ENCODE measurements around the gene CNST. TPM values are rescaled to one million over a fixed set of nuclear protein-coding genes. Genes with fewer than 3 reads are reported as not detected.

CNST gene
- total and polyA plus RNA-seq, 2 of the 13 experiments (the other 11 are each of a cell fraction or from before 2014, with no cell fraction given): 6.3 to 12.4 TPM

- no peak for TF ChIP-seq ZNF451 (CRISPR knock-in tag; IDR thresholded peaks at IDR 0.05)
- TF ChIP-seq, protein P1, sequence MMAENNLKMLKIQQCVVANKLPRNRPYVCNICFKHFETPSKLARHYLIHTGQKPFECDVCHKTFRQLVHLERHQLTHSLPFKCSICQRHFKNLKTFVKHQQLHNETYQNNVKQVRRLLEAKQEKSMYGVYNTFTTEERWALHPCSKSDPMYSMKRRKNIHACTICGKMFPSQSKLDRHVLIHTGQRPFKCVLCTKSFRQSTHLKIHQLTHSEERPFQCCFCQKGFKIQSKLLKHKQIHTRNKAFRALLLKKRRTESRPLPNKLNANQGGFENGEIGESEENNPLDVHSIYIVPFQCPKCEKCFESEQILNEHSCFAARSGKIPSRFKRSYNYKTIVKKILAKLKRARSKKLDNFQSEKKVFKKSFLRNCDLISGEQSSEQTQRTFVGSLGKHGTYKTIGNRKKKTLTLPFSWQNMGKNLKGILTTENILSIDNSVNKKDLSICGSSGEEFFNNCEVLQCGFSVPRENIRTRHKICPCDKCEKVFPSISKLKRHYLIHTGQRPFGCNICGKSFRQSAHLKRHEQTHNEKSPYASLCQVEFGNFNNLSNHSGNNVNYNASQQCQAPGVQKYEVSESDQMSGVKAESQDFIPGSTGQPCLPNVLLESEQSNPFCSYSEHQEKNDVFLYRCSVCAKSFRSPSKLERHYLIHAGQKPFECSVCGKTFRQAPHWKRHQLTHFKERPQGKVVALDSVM (CRISPR knock-in tag; IDR thresholded peaks at IDR 0.05): peak; percentile 27; the same call in 1 of the 2 replicates
- TF ChIP-seq ZNF281 (CRISPR knock-in tag; IDR thresholded peaks at IDR 0.05; ENCODE audit: borderline replicate concordance): no peak
- TF ChIP-seq TRIM24 (CRISPR knock-in tag; IDR thresholded peaks at IDR 0.05): no peak
These were observed 773 bp downstream of the CNST start (continued) for GRCh38 chr1:246566813-246567645.

DNA sequence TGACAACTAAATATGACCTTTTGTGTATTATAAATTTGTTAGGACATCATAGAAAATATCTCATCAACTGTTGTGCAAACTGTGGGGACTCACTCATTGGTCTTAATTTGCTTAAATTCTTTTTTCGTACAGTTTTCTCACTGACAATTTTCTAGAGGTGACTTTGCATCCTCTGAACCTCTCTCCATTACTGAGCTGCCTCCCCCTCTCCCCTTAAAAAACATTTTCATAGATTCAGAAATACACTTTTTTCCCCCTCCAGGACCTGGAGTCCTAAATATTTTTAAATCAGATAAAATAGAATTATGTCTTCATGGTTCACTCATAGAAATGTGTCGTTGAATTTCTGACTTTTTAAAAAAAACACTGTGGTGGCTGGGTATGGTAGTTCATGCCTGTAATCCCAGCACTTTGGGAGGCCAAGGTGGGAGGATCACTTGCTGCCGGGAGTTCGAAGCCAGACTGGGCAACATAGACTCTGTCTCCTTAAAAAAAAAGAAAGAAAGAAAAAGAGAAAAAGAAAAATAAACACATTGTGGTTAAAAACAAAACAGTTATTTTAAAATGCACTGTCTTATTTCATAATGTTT lies 1.5 kb downstream of the CNST start:
- Histone ChIP-seq H3K79me2 (ENCODE audit: insufficient read depth, low read length) (peaks cover 73% of the 10 kb centered on the region), H3K9me3 (ENCODE audit: low read length) (no peaks in the 10 kb centered on the region), H2AFZ (ENCODE audit: low read length) (no peak overlapping the region), H3K4me3 (replicated peaks in 1 of 3; ENCODE audit: insufficient read depth in 1 of 3, low read depth in 2 of 3, low read length in 3 of 3) (peak overlapping the region; percentile 84 to 99 (median 96); a peak in 5 of 6 replicates), H3K4me1 (ENCODE audit: insufficient read depth, low read length) (peaks cover 48% of the 10 kb centered on the region), H3K36me3 (replicated peaks in 1 of 2; ENCODE audit: control insufficient read depth in 1 of 2, insufficient read depth in 2 of 2, low read length in 2 of 2) (peaks cover 0 to 3% of the 10 kb centered on the region in 2 experiments; a peak in 2 of 5 replicates), H3K27me3 (ENCODE audit: control insufficient read depth in 1 of 2, insufficient read depth in 2 of 2, low read length in 2 of 2) (no peaks in the 10 kb centered on the region; a peak in 1 of 5 replicates), H3K4me2 (ENCODE audit: low read depth, low read length) (peak overlapping the region; percentile 72), H3K27ac (ENCODE audit: extremely low read length, insufficient read depth, low read length) (peak overlapping the region; percentile 75), H3K9ac (ENCODE audit: insufficient read depth, low read depth, low read length) (peak overlapping the region; percentile 73), H4K20me1 (ENCODE audit: insufficient read depth, low read length) (no peaks in the 10 kb centered on the region)
- in situ Hi-C loops (cut with HindIII; ENCODE audit: extremely low pct_ligation_motif_present, low pct_unique_long_range_greater_than_20kb): no loop called here
- BruUV-seq (replicated peaks): TSS peak; percentile 63
- ChIA-PET POLR2A (interaction anchor here (2.8 kb wide), 1 partner anchor 15 kb away, joined by 34 read pairs; no protein-coding TSS in a partner anchor), CTCF (ENCODE audit: low intra/inter-chr PET ratio, low total read pairs) (no interaction called here)
- 40% methylated on average over 4 of the region's 4 CpGs for WGBS (ENCODE audit: low lambda C conversion rate)
- intact Hi-C loops (cut with micrococcal nuclease; ENCODE audit: unreplicated experiment): loop anchor here (5.0 kb wide), 1 partner anchor 35 kb away; no protein-coding TSS in a partner anchor
- DNase-seq (ENCODE audit: low spot score) (no peak), ATAC-seq (no peak), FAIRE-seq (no peak)
- TF ChIP-seq, protein P1 (CRISPR knock-in tag; IDR thresholded peaks at IDR 0.05): peak; percentile 86
- no peak for TF ChIP-seq KLF11 (CRISPR knock-in tag; IDR thresholded peaks at IDR 0.05)

Measured in HepG2 (cell line).